HG03139 (cell line): ENCODE data around the gene ZSWIM5.
"Not testable (repeated sequence)": the region's sequence is repeated elsewhere in the genome, so short reads cannot be mapped to it uniquely, and the experiment has no call there.

Experiments used
- ATAC-seq: cut with Tn5 transposase; IDR thresholded peaks from one replicate; pipeline ENCODE4 v1.9.1; 2021; ENCODE audit not compliant: unreplicated experiment

Gene ZSWIM5

DNA sequence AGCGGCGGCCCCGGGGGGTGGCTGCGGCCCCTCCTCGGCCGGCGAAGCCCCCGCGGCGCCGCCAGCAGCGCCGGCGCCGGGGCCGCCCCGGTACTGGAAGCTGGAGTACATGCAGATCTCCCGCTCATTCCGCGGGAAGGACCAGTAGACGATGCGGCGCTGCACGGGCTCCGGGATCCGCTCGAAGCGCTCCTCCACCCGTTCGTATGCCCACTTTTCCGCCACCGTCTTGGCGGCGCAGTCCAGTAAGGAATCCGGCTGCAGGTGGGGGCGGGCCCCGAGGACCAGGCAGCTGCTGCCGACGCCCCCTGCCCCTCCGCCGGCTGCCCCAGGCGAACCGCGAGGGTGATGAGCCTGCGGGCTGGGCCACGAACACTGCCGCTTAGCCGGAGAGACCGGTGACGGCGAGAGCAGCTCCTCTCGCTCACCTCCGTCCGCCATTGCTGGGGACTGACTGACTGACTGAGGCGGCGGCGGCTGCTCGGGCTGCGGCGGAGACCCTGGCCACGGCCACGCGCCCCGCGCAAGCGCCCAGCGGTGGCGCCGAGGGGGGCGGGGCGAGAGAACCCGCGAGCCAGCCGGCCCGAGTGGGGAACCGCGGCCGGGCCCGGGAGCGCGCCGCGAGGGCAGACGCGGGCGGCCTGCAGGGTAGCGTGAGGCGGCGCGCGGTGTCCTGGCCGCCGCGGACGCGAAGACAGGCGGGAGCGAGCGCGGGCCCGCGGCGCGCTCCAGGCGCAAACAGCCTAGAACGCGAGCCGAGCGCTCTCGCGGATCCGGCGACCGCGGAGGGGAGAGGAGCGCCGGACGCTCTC, at the start of gene ZSWIM5:
ZSWIM5 (minus strand) TSS at position 696 of the 812 bp plus-strand sequence; CDS start at position 441, 255 bp downstream.
- ATAC-seq: no peak

DNA sequence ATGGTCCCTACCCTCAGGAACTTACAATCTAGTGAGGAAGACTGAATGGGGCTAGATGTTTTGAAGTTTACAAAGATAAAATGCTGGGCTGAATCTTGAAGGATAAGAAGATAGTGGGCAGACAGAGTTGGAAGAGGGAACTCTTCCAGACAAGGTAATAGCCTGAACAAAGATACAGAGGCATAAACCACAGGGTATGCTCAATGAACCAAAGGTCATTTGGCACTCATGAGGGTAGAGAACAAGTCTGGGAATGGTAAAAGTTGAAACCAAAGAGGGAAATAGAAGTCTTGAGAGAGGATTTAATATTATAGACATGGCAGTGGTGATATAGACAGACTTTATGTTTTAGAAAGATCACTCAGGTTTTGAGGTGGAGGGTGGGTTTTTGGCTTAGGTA, 48.1 kb upstream of the ZSWIM5 start:
- no peak for ATAC-seq

DNA sequence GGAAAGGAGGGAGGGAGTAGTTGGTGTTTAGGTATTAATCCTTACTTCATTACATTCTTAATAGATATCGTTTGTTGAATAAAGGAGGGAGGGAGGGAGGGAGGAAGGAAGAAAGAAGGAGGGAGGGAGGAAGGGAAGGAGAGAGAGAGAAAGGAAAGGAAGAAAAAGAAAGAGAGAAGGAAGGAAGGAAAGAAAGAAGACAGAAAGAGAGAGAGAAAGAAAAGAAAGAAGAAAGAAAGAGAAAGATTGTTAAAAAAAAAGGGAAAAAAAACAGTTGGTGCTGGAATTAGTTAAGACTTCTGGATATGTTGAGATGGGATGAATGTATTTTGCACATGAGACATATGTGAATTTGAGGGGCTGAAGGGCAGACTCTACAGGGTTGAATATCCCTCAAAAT, 44.1 kb upstream of the ZSWIM5 start:
- ATAC-seq: no peak

DNA sequence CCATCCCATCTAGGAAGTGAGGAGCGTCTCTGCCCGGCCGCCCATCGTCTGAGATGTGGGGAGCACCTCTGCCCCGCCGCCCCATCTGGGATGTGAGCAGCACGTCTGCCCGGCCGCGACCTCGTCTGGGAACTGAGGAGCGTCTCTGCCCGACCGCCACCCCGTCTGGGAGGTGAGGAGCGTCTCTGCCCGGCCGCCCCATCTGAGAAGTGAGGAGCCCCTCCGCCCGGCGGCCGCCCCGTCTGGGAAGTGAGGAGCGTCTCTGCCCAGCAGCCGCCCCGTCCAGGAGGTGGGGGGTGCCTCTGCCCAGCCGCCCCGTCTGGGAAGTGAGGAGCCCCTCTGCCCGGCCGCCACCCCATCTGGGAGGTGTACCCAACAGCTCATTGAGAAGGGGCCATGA, 41.6 kb upstream of the ZSWIM5 start:
- ATAC-seq: not testable (repeated sequence)

DNA sequence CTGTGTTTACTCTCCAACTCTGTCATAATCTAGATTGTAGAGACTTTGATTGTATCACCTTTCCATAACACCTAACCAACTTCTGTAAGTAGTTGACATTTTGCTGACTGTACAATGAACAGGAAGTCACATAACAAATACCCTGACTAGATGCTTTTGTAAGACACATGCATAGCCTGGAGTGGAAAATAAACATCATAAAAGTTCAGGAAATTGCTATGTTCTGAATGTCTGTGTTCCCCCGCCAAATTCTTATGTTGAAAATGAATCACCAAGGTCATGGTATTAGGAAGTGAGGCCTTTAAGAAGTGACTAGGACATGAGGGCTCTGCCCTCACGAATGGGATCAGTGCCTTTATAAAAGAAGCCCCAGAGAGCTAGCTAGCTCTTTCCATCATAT, 40.4 kb upstream of the ZSWIM5 start:
- no peak for ATAC-seq

DNA sequence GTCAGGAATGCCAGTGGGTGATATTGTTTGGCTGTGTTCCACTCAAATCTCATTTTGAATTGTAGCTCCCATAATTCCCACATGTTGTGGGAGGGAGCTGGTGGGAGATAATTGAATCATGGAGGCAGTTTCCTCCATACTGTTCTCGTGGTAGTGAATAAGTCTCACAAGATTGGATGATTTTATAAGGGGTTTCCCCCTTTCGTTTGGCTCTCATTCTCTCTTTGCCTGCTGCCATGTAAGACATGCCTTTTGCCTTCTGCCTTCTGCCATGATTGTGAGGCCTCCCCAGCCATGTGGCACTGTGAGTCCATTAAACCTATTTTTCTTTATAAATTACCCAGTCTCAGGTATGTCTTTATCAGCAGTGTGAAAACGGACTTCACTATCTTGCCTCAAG, 40.0 kb upstream of the ZSWIM5 start:
- ATAC-seq: not testable (repeated sequence)

- no peak for ATAC-seq
Measured at GRCh38 chr1:45244660-45245059, 38.3 kb upstream of the ZSWIM5 start.

DNA sequence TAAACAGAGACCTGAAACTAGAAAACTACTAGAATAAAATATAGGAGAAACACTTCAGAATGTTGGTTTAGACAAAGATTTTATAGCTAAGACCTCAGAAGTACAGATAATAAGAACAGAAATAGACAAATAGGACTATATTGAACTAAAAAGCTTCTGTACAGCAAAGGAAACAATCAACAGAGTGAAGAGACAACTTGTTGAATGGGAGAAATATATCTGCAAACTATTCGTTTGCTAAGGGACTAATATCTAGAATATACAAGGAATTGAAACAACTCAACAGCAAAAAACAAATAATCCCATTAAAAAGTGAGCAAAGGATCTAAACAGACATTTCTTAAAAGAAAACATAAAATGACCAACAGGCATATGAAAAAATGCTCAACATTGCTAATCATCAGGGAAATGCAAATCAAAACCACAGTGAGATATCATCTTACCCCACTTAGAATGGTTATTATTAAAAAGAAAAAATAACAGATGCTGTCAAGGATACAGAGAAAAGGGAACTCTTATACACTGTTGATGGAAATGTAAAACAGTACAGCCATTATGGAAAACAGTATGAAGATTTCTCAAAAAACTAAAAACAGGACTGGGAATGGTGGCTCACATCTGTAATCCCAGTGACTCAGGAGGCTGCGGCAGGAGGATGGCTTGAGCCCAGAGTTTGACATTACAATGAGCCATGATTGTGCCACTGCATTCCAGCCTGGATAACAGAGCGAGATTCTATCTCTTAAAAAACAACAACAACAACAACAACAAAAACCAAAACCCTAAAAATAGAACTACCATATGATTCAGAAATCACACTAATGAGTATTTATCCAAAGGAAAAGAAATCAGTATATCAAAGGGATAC, 37.3 kb upstream of the ZSWIM5 start:
- ATAC-seq: no peak

- ATAC-seq: no peak
Measured at GRCh38 chr1:45238846-45239245, 32.4 kb upstream of the ZSWIM5 start.

GRCh38 chr1:45236136-45236535, 29.7 kb upstream of the ZSWIM5 start:
- ATAC-seq: no peak

- no peak for ATAC-seq
Measured at GRCh38 chr1:45230537-45230936, 24.1 kb upstream of the ZSWIM5 start.

DNA sequence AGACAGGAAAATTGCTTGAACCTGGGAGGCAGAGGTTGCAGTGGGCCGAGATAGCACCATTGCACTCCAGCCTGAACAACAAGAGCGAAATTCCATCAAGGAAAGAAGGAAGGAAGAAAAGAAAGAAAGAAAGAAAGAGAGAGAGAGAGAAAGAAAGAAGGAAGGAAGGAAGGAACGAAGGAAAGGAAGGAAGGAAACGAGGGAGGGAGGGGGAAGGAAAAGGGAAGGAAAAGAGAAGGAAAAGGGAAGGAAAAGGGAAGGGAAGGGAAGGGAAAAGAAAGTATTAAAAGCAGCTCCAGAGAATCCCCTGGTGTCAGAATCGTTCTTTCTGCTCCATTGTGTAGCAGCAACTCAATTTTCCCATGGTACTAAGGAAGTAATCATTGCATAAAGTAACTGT, 19.2 kb upstream of the ZSWIM5 start:
- no peak for ATAC-seq

DNA sequence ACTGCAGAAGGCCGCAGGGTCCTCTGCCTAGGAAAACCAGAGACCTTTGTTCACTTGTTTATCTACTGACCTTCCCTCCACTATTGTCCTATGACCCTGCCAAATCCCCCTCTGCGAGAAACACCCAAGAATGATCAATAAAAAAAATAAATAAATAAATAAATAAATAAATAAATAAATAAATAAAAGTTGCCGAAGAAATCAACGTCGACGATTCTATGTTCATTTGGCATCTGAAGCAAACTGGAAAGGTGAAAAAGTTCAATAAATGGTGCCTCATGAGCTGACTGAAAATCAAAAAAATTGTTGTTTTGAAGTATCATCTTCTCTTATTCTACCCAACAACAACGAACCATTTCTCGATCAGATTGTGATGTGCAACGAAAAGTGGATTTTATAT, 17.3 kb upstream of the ZSWIM5 start:
- not testable (repeated sequence) for ATAC-seq

DNA sequence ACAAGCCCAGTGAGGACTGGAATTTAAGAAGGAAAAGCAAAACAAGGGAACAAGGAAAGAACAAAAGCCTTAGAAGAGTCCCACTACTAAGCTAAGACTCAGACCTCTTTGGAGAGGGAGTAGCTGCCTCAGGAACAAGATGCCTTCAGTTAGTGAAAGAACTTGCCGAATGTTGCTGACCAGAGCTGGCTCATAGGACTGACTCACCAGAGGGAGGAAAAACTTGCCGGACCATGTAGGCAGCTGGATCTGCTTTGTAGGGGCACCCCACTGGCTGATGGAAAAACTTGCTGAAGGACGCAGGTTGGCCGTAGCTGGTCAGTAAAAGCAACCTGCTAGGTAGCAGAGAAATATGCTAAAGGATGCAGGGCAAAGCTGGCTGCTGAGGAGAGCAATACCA, 15.3 kb upstream of the ZSWIM5 start:
- no peak for ATAC-seq

GRCh38 chr1:45216861-45217260, 10.5 kb upstream of the ZSWIM5 start:
- ATAC-seq: no peak

DNA sequence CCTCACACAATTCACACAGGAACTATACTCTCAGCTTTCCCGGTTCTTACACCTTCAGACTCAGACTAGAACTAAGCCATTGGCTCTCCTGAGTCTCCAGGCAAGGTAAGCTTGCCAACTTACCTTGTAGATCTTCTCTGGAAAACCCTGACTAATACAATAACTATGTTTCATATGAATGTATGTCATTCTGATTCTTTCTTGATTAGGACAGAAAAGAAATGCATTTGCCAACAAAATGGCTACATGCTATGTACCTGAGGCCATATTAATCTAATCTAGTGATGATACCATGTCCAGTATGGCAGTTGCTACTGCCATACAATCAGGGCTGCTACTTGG, 9.8 kb upstream of the ZSWIM5 start:
- ATAC-seq: no peak

GRCh38 chr1:45215485-45216199, 9.2 kb upstream of the ZSWIM5 start:
- ATAC-seq: no peak

GRCh38 chr1:45213892-45214291, 7.5 kb upstream of the ZSWIM5 start:
- ATAC-seq: no peak

- no peak for ATAC-seq
Measured at GRCh38 chr1:45211076-45211475, 4.7 kb upstream of the ZSWIM5 start.

DNA sequence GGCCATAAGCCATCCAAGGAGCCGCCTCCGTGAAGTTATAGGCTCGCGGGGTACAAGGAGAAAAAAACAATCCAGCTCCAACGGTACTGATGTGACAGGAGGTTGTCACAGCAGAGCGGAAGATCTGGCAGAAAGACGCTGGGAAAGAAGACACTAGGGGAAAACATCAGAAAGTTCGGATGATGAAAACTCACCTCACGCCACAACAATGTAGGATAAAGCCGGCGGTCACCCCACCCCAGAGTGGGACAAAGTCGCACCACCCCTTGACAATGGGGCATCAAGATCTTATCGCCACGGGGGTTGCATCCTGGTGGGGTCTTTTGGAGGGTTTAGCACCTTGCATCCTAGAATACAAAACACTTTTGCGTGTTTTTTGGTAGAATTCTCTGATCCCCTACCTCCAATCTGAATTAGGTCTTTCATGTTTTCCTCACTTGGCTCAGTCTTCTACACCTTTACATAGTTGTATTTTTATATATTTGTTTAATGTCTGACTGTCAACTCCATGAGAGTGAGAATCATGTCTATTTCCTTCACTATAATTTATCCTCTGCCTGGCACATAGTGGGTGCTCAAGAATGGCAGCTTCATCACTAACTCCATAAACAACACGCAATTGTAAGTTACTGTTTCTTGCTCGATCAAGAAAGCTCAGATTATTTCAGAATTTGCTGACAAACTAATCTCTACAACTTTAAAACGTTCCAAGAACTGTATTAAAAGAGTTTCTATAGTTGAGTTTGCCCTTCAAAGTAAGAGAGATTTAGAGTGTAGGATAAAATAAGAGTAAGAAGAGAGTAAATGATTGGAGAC, 611 bp upstream of the ZSWIM5 start:
- ATAC-seq: no peak
